IPS-11a (cell line): ENCODE measurements around the gene PFDN1.

ENCODE experiments used
- H3K4me3 ChIP-seq: one replicate; pipeline ENCODE4 v1.5.1; 2013; ENCODE audit warnings: low read depth, low read length, control low read depth

Gene PFDN1

DNA sequence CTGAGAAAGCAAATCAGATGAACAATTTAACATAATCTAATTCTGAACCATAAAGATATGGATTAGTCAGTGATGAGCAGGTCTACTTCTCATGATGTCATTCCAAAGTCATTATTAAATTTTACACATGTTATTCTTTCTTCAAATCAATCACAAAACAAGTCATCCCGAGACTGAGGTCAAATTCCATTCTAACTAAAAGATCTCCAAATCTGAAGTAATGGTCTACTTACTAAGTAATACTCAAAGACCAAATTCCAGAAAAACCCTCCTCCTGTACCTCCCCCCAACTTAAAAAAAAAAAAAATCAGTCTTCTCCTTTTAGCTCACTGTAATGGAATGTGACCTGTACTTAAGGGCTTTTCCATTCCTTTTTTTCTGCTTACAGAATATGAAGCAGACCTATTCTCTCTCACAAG is 4.7 kb downstream of the PFDN1 start:
- no peak overlapping the region for H3K4me3 ChIP-seq

DNA sequence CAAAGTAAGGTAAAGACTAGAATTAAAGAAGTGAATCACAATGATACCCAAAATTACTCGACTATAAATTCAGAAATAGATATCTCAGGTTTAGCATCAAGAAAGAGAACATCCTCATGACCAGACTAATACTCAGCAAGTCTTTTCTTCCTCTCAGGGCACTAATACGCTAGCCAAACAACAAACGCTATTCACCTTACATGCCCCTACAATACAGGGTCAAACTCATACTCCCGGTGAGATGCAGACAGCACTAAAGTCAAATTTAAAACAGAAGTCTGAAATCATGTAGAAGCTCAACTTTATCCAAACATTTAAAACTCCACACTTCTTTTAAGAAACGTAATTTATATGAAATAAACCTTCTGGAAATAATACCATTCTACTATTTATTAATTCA is 5.6 kb downstream of the PFDN1 start:
- no peak overlapping the region for H3K4me3 ChIP-seq

DNA sequence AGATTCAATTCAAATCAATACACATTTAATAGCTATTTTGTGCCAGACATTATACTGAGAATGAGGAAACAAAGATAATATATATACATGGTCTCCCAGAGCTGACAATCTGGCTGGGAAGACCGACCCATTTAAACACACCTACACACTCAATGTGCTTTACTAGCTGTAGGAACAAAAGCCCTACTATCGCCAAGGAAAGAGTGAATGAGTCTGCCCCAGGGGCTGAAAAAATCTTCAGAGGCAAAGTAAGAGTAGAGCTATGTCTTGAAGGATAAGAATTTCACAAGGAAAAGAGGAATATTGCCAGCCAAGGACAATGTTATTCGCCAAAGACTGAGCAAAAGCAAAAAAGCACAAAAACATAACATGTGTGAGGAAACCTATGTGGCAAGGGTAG is 6.6 kb downstream of the PFDN1 start:
- H3K4me3 ChIP-seq, result no peak overlapping the region

DNA sequence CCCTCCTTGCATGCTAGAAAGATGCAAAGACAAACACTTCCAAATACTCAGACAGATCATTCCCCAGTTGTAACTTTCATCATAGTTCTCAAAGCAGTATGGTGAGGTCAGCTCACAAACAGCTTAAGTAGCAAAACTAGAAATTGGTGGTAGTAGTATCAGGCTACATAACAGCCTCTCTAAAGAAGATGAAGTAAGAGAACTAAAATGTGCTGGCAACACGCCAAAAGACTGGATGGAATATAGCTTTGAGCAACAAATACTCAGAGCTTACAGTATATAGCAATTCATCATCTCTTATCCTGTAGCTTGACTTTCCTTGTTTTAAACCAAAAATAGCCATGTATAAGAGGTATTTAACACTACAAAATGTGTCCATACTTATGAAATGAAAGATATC is 7.5 kb downstream of the PFDN1 start:
- no peak overlapping the region for H3K4me3 ChIP-seq

DNA sequence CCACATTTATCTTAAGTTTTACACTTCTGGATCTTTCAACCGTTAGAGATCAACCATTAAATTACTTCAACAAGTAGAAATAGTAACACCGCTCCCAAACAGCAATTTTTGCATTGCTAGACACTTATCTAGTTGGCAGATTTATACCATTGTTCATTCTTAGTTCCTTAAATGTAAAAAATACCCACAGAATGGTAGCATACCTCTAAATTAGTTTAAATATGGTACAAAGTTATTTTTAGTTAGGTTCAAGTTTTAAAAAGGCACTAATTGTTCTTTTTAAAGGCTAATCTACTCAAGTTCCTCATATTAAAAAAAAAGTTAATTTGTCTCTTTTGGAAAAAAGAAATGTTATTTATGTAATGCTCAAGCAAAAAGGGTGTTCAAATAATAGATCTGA is 8.1 kb downstream of the PFDN1 start:
- no peak overlapping the region for H3K4me3 ChIP-seq

DNA sequence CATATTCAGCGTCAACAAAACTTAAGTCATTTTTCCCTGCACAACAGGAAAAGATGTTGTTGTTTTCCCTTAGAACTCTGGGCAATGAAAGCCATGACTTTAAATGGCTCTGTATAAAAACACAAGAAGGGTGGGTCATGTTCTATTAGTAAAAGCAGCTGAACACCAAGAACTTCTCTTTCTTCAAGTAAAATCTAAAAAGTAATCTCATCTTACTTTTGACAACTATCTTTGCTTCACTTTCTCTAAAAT is 9.1 kb downstream of the PFDN1 start:
- no peak overlapping the region for H3K4me3 ChIP-seq

DNA sequence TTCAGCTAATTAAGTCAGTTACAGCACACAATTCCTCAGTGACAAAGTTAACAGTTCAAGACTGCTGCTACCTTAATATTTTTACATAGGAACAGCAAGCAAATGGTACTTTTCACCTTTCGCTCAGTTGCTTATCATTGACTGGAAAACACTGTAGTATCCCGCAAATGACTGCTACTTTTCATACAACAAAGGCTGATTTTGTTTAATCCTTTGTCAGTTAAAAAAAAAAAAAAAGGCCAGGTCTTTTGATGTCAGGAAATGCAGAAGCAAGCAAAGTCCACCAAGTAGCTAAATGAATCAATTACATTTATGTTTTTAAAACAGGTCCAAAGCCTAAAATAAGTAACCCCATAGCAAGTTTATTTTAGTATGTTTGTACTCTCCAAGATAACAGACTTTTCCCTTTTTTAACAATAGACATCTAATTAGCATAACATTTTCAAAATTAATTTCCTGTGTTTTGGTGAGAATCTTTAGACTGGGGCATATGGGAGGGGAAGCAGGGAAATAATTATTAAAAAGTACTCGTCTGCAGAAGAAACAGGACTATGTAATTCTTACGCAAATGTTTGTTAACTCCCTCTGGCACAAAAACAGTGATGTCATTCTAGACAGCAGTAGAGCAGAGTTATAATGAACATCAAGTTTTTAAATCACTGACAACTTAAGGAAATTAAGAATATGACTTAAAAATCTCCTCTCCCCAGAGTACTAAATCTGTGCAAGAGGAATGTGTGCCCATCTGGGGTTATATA is 9.6 kb downstream of the PFDN1 start:
- H3K4me3 ChIP-seq, result no peak overlapping the region

DNA sequence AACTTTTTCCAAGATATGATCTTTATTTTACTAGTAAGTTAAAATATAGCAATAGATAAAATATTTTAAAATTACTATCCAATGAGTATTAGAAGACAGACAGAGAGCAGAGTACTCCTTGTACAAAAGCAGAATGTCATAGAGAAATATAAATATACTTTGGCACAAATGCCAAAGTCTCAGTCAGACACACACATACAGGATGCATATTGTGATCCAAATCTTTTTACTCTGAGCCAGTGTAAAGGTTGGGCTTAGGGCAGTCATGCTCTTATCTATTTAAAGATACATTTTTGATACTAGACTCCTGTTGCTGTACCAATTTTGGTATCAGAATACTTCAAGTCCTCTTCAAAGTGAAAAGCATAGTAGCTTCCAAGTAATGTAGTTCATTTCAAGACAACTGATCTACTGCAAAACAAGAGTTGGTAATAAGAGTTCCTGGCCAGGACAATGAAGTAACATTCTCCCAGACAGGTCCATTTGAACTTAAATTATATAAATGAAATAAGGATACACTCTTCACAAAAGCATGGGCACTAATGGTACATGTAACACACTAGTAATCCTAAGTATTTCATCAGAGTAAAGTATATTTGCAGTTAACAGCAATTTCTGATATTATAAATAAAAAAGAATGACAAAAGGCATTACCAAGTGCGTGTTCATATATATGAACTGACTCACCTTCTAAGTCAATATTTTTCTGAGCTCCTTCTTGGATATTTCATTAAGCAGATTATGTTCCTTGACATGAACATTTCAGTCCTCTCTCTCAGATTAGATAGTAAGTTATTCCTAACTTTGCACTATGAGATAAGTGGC is 10.5 kb downstream of the PFDN1 start:
- H3K4me3 ChIP-seq, result no peak overlapping the region

DNA sequence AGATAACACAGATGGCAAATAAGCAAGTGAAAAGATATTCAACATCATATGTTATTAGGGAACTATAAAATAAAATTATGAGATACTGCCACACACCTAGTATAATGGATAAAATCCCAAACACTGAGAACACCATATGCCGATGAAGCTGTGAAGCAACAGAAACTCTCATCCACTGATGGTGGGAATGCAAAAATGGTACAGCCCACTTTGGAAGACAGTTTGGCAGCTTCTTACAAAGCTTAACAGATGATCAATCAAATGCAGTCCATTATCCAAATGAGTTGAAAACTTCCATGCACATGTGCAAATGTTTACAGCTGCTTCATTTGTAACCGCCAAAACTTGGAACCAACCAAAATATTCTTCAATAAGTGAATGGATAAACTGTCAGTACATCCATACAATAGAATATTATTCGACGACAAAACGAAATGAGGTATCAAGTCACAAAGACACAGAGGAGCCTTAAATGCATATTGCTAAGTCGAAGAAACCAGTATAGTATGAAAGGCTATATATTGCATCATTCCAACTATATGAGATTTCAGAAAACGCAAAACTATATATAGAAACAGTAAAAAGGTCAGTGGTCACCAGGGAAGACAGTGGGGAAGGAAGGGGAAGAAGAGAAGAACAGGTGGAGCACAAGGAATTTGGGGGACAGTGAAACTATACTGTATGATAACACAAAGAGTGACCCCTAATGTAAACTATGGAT is 14.9 kb downstream of the PFDN1 start:
- no peak overlapping the region for H3K4me3 ChIP-seq

DNA sequence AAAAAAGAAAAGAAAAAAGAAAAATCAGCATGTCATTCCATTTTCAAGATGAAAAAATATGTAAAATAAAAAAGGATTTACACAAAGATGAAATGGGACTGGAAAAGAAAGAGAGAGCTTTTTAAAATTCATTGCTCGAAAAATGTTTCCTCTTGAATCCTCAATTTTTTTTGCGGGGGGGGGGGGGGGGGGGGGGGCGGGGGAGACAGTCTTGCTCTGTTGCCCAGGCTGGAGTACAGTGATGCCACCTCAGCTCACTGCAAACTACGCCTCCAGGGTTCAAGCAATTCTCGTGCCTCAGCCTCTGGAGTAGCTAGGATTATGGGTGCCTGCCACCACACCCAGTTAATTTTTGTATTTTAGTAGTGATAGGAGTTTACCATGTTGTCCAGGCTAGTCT is 16.5 kb downstream of the PFDN1 start:
- H3K4me3 ChIP-seq, result no peak overlapping the region

DNA sequence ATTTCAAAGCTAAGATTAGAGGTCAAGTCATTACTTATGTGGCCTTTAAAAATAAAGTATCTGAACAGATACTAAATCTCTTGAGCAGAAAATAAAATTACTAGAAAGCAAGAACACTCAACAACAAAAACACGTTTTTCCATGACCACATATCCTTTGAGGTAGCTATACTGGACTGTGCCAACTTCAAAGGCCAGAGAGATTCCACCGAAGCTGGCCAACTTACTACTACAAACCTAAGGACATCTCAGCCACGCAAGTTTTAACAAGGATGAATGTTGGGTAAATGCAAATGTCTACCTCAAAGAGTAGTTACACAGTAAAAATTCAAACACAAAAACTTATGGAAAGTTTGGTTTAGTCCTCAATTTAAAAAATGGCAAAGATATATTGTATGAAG is 18.9 kb downstream of the PFDN1 start:
- no peak overlapping the region for H3K4me3 ChIP-seq

DNA sequence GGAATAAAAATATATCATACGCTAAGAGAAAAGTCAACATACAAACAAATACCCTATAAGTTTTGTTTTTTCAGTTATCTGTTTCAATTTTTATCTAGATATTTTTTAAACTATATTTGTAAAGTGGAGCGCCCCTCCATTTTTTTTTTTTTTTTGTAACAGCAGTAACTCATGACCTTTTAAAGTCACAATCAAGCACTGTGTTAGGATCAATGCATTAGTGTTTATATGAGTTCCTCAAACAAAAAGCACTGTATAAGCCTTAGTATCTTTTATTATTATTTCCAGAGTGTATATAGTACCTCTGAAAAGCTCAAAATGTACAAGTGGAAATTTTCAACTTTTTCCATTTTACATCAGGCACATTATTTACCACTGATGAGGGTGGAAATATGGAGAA is 20.6 kb downstream of the PFDN1 start:
- no peak overlapping the region for H3K4me3 ChIP-seq

DNA sequence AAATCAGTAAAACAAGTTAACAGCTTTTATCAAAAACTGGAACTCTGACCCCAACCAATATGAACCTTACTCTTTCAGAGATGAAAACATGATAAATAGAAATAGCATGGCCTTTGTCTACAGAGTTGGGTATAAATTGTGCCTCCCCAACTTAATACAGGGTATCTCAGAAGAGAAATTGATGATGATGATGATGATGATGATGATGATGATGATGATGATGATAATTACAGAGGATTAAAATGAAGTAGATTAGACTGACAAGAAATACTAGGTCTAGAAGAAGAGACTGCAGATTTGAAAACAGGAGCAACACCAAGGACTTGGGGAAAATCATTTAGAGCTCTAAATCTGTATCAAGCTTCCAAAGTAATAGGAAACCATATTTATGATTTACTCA is 27.1 kb downstream of the PFDN1 start:
- no peak overlapping the region for H3K4me3 ChIP-seq

DNA sequence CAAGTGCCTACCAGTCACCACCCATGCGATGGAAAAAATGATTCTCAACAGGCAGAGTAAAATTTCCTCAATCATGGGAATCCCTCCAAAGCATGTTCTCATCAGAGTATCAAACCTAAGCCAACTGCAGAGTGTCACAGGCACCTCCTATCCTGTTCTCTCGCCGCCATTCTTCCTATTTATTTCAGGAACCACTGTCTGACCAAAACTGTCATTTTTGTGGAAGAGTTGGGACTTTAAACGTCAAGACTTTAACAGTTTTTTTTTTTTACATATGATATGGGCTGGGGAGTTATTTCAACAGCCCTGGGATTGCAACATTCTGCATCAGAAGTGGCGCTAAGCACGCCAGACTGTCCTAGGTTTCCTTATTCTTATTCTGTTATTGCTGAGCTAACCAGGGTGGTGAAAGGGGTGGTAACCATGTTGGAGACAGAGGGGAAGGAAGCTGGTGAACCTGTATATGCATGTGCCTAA is 29.5 kb downstream of the PFDN1 start:
- H3K4me3 ChIP-seq, result no peak overlapping the region

DNA sequence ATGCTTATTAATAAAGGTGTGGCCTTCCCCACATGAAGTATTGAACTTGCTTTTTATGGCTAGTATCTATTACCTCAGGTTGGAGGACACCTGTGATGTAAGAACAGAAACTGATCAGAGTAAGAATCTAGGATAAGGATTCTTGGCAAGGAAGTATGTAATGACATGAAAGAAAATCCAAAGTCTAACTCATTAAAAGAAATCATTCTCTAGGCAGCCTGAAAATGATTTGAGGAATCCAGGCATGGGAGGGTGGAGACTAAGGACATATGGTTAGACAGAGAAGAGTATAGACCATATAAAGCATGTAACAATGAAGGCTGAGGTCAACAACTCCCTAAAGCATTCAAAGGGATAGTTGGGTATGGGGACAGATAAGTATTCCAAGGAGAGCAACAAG is 32.9 kb downstream of the PFDN1 start:
- H3K4me3 ChIP-seq, result no peak overlapping the region

DNA sequence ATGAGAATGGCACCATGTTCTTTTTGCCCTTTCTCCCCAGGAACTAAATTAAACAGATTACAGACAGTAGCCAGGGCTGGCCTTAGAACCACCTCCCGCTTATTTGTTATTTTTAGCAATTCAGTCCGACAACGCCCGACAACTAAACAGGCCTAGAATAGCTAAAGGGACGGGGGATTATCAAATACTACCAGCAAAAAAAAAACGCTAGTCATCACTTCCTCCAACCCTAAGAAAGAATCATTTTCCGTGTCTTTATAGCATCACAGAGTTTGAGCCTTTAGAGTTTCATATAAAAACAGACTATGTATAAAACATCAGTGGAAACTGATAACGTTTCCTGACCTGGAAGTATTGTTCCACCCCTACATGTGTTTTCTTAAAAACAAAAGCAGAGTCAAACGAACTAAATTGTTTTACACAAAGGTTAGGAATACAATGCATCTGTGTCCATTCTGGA is 35.3 kb downstream of the PFDN1 start:
- H3K4me3 ChIP-seq, result no peak overlapping the region

DNA sequence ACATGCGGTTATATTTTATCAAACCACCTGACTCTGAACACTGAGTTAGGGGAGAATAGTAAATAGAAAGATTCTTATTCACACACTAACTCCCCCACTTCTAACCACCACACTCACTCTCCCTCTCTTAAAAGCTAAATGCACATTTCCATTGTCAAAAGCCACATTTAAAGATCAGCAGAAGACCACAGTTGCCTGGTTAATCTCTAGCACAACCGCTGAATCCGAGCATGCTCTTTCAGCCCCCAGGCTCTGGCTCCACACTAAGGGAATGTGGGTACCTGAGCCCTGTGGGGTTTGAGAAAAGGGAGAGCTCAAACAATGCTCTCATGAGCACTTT is 35.7 kb downstream of the PFDN1 start:
- no peak overlapping the region for H3K4me3 ChIP-seq

DNA sequence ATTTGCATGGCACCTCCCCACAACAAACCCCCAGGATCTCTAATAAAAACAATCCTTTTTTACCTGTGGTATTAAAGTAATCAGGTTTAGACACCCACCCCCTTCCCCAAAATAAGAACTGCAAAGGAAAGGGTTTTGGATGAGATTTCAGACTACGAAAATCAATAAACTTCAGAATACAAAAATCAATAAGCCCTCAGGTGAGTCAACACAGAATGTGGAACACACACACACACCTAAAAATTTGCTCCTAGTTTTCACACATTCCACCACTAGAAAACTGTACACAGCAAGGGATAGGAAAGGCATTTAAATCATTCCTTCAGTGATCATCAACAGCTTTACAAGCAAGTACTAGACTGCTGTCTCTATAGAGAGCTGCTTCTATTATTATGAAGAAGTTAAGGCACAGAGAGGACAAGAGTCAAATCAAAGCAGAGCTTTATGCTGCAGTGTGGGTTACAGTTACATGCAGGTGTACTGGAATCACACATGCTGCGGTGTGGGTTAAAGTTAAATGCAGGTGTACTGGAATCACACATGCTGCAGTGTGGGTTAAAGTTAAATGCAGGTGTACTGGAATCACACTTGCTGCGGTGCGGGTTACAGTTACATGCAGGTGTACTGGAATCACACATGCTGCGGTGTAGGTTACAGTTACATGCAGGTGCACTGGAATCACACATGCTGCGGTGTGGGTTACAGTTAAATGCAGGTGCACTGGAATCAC is 36.3 kb downstream of the PFDN1 start:
- H3K4me3 ChIP-seq, result no peak overlapping the region

DNA sequence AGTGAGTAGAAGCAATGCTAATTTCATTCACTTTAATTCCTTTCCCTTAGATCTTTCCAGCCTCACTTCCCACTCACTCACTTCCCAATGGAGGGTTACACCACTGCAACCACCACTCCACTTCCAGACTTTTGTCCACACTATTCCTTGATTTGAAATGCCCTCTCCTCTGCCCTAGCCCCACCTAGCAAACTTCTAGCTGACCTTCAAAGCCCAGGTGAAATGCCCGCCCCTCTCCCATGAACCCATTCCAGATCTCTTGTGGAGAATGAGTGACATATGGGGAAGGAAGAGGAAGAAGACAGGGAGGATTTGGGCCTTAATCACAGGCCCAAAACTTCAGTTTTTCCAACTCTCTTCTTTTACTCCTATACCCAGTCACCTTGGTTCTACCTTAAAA is 37.1 kb downstream of the PFDN1 start:
- H3K4me3 ChIP-seq, result no peak overlapping the region

DNA sequence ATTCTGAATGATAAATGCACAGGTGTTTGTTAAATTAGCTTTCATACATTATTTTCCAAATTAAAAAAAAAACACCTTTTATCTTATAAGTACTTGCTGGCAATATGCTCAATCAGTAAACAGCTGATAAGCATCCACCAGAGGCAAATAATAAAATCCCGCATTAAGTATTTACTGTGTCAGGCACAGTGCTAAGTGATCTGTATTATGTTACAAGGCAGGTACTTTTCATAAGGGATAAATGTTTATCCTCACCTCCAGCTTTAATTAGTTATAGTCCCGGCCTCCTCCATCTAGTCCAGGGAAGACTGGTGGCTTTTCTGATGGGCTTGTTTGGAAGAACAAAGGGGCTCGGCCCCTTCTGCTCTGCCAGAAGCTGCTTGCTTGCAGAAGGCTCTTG is 40.1 kb downstream of the PFDN1 start:
- H3K4me3 ChIP-seq, result no peak overlapping the region

DNA sequence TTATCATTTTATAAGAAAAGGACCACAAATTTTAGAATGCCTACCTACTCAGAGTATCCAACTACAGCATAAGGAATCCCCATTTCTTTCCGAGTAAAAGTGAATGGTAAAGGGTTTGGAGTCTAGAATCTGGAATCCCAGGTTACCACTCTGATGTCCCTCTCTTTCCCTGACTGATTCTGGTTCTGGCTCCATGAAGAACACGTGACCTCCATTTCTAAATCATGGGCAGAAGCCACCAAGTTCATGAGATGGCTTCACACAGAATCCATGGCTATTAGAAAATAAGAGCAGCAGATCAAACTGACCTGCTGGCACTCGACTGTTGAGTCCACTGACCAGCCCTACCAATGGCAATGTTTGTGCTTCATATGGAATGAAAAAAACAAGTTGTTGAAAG is 40.7 kb downstream of the PFDN1 start:
- no peak overlapping the region for H3K4me3 ChIP-seq
